HG02642 (cell line): Measurements from ENCODE around the gene PTPRD.
"Not testable (repeated sequence)": the region's sequence is repeated elsewhere in the genome, so short reads cannot be mapped to it uniquely, and the experiment has no call there.

Source experiments
- ATAC-seq: cut with Tn5 transposase; IDR thresholded peaks from one replicate; pipeline ENCODE4 v1.9.1; 2021; ENCODE audit warnings: mild to moderate bottlenecking; ENCODE audit not compliant: unreplicated experiment, poor library complexity

PTPRD gene

DNA sequence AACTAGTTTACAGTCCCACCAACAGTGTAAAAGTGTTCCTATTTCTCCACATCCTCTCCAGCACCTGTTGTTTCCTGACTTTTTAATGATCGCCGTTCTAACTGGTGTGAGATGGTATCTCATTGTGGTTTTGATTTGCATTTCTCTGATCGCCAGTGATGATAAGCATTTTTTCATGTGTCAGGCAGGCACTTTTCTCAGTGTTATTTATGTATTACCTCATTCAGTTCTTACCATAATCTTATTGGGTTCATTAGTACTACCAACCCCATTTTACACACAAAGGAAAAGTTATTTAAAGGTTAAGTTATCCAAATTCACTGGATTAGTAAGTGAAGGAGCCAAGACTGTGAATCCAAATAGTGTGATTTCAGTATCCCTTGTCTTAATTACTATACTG is 1644.5 kb downstream of the PTPRD start:
- ATAC-seq = not testable (repeated sequence)

DNA sequence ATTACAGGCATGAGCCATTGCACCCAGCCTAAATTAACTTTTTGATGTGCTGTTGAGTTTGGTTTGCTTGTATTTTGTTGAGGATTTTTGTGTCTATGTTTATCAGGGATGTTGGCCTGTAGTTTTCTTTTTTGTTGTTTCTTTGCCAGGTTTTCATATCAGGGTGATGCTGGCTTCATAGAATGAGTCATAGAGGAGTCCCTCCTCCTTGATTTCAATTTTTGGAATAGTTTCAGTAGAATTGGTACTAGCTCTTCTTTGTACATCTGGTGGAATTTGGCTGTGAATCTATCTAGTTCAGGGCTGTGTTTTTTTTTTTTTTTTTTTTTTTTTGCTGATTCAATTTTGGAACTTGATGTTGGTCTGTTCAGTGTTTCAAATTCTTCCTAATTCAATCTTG is 1648.9 kb downstream of the PTPRD start:
- no peak for ATAC-seq

- no peak for ATAC-seq
Measured at GRCh38 chr9:8962084-8962483, 1650.7 kb downstream of the PTPRD start.

DNA sequence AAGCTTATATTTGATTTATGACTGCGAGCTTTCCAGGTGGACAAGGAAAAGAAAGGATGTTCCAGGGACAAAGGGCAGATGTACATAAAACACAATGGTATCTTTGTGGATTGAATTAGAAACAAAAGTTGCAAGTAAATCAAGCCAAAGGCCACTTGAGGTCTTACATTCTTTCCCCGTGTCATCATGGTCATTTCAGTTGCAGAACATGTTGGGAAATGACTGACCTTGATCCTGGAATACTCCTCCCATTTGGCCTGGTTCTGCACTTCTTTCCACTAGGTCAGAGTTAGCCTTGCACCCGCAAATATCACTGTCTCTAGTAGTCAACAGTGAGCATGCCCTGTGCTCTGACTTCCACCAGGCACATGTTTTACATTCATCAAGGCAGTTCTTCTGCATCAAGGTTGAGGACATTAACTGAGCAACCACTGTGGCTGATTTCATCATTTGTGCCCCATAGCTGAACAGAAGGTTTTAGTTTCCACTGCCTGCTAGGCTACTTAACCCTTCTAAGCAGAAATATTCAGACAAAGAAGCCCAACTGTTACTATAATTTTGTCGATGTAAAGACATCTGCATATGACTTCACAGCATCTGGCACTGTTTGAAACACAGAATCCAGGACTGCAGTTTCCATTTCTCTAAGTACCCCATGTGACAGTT is 1651.5 kb downstream of the PTPRD start:
- no peak for ATAC-seq

DNA sequence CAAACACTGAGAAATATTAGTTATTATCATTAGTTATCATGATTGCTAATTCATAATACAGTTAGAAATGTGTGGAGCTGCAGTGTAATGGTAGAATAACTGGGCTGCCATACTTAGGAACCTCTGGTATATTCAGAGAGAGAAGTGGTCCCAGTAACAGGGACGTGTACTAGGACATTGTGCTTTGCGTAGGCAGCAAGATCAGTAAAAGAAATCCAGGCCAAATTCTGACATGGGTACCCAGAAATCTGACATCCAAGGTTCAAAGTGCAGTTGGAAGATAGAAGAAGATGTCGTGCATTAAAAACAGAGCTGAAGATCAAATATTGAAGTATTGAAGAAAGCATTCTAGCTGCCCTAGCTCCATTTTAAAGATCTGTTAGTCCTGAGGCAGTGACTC is 1652.5 kb downstream of the PTPRD start:
- ATAC-seq = no peak

GRCh38 chr9:8958358-8958757 is 1654.4 kb downstream of the PTPRD start:
- ATAC-seq = no peak

DNA sequence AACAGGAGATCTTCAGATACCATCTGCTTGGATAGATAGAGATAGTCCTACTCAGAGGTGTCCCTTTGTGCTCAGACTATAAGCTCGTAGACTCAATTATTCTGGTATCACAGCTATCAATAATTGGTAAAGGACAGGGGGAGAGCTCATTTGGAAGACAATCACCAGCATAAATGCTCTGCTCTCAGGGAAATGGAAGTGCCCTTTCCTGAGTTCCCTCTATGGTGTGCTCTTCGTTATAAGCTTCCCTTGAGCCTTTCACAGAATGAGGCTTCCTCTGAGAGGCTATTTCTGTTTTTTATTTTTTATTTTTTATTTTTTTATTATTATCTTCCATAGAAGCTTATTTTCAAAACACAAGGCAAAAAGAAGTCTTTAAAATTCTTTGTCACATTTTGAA is 1657.5 kb downstream of the PTPRD start:
- no peak for ATAC-seq

DNA sequence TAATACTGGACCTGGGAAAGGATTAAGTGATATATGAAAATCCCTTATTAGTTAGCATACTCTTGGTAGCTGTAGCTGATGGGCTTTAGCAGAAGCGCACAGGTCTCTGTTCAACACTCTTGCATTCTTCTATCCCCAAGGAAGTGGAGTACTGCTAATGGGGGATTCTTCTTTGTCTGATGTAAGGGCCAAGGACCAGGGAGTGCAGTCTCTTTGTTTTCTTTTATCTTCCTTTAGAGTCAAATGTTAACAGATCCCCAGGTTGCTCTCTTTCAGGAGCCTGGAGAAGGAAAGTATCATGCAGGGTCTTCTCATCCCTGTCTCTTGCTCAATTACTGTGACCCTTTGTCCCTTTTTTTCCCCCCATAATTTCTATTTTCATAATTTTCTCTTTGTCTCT is 1666.3 kb downstream of the PTPRD start:
- ATAC-seq = no peak

GRCh38 chr9:8943392-8943791 is 1669.4 kb downstream of the PTPRD start:
- ATAC-seq = no peak

- ATAC-seq = no peak
Measured at GRCh38 chr9:8940650-8941049, 1672.2 kb downstream of the PTPRD start.

GRCh38 chr9:8926461-8926860 is 1686.3 kb downstream of the PTPRD start:
- no peak for ATAC-seq

DNA sequence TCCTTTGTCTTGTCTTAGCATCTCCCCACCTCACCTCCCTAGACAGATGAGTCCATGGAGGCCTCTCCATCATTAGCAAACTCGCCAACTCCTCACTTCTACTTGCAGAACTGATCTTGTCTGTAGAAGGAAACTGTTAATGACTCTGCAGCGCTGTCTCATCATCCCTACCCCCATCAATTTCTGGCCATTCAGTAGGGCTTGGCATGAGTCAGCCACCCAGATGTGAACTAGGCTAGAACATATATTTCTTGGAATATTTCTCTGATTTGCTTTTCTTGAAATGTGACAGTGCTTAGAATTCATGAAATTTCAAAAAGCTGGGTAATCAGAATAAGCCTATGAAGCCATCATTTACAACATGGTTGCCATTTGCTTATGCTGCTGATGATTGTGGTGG is 1688.2 kb downstream of the PTPRD start:
- ATAC-seq = no peak

- not testable (repeated sequence) for ATAC-seq
Measured at GRCh38 chr9:8920478-8921183, 1692.2 kb downstream of the PTPRD start.

DNA sequence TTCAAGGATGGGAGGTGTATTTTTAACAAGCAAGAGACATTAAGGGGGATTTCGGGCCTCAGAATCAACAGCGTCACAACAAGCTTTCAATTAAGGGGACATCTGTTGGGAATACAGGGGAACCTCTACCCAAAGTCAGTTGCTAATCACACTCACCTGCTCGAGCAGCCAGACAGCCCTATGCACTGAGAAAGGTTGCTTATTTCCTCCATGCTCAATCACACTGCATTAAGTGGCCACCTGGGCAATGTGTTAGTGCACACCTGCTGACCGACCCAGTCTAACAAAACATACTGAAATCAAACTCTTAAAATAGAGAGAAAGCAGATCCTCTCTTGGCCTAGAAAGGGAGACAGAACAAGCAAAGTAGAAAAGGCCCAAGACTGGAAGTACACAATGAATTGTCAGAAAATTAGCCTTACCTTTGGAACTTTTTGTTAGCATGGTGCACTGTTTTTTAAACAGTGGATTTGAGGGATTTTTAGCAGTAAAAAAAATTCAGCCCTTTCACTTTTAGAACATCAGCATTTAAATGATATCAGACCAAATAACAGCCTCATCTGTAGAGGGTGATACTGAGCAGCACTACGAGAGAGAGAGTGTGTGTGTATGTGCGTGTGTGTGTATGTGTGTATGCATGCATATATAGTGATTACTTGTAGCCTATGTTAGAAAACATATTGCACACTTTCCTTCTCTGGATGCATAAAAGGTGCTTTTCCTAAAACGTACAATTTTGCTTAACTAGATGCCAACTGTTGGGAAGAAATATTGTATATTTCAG is 1694.7 kb downstream of the PTPRD start:
- no peak for ATAC-seq

DNA sequence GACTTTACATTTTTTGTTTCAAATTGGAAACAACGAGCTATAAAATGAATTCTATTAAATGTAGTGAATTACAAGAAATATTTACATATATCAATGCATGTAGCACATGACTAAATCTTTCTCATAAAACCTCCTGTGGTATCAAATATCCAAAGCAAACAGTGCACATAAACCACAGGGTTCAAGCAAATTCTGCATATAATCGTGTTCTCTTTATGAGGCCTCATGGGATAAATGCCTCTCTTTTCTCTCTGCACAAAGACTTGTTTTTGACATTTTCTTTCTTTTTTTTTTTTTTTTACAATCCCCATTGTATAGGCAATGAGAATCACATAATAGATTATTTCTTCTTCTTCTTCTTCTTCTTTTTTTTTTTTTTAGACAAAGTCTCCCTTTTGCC is 1696.0 kb downstream of the PTPRD start:
- ATAC-seq = no peak

DNA sequence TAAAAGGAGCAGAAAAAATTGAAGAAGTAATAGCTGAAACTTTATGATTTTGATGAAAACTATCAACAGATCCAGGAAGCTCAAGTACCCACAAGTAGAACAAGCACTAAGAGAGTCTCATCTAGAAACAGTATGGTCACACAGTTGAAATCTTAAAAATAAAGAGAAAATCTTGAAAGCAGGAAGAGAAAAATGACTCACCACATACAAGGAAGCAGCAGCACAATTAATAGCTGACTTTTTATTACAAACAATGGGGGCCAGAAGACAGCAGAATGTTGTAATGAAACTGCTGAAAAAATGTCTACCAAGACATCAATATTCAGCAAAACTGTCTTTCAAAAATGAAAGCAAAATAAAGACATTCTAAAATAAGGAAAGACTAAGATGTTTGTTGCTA is 1704.9 kb downstream of the PTPRD start:
- ATAC-seq = no peak

DNA sequence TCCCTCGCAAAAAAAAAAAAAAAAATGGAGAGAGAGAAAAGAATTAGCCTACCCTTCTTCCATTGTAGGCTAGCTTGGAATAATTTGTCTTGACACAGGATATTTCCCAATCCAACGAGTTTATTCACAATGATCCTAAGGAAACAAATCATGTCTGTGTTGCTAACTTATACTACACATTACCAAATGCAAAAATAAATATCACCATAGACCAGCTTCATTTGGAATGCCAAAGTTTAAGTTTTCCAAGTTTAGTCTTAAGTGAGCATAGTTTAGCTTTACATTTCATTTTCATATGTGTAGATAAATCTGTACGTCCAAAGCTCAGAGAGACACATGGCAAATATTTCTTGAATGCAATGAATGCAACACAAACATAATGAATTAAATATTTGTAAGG is 1707.1 kb downstream of the PTPRD start:
- ATAC-seq = no peak

DNA sequence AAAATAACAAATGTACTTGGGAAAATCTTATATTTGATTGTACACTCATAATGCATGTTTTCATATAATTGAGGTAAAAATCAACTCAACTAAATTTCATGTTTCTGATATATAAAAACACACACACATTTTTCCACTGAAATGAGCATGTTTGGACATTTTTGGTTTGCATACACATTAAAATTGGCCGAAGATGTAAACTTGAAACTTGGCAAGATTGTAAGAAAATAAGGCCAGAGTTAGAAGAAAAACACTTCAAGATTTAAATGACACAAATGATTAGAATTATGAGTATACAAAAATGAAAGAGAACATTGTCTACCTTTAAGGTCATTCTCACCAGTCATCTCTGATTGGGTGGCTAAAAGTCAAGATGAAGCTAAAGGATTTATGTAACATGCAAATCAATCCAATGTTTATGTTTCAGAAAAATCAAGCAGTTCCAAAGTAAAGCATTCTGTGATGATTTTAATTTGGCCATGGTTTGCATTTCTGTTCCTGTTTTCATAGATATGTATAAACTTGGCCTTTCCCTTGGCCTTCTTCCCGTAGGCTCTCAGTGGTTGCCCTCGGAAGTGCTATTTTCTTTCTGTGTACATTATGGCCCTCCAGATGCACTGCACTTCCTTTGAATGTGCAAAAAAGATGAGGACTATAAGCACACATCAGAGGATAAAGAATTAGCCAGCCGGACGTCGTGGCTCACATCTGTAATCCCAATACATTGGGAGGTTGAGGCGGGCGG is 1707.9 kb downstream of the PTPRD start:
- ATAC-seq = no peak

DNA sequence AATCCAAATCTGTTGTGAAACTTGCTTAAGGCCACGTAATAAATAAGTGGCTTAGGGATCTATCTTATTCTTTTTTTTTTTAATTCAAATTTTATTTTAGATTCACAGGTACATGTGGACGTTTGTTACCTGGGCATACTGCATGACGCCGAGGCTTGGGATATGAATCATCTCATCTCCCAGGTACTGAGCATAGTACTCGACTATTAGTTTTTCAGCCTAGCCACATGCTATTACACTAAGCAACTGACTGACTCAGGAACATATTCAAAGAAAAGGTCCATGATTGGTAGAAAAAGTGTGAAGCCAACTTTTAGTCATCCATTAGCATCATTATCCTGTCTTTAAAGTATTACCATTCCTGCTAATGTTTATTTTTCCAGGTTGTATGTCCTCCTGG is 1709.7 kb downstream of the PTPRD start:
- ATAC-seq = no peak

DNA sequence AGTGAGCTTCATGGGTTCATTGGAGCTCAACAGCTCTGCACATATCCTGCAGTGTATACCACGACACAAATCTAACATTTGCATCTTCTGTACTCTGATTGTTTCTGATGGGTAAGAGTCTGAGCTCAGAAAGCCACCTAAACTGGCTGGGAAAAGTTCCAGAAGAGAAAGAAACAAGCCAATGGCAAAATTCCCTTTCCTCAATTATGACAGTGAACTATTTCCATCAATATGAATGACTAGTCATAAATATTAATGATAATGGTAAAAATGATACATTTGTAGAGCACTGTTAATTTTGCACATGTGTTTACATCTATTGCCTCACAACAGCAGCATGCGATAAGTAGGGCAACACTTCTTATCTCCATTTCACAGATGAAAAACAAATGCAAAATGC is 1711.7 kb downstream of the PTPRD start:
- no peak for ATAC-seq

DNA sequence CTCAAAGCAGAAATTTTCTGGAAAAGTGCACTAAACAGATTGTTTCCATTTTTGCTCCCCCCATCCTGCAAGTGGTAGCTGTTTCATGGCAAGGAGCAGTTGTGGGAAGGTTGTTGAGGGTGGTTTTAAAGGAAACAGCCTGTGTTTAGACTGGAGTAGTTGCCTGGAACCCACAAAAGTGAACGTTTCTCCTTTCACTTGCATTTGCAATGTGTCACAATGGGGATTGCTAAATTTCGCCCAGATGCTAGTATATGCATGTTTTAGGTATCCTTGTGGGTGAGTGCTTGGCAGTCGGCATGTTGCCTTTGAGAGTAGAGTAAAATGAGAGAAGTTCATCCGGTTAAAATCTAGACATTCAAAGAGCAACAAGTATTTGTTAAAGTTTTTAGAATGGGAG is 1713.3 kb downstream of the PTPRD start:
- no peak for ATAC-seq
